ENCODE results near the gene CYP19A1. TPM values are rescaled to one million over a fixed set of nuclear protein-coding genes. Genes with fewer than 3 reads are reported as not detected.
"Not testable (repeated sequence)": the region's sequence is repeated elsewhere in the genome, so short reads cannot be mapped to it uniquely, and the experiment has no call there.

Gene CYP19A1
- total RNA-seq, 1 donor from 2014 or later, result not detected

DNA sequence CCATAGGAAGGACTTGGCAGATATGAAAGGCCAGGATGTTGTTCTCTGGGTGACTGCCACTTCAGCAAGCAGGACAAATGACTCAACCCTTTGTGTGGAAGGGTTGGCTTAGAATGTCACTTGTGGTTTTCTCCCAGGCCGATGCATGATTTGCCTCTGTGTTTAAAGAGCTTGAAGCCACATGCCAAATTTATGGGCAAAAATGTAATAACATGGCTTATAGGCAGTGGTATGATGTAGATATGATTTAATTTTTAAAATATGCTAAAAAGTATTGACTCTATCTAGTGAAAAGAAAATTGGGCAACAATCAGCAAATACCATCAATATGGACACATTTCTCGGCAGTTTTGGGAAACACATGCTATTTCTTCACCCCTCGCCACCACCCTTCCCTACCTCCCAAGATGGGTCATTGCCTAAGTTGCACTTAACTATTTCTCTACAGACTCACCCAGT is 114.6 kb downstream of the CYP19A1 start:
- peak; percentile 5 to 57 for DNase-seq (ENCODE audit: low read depth in 2 of 2)

DNA sequence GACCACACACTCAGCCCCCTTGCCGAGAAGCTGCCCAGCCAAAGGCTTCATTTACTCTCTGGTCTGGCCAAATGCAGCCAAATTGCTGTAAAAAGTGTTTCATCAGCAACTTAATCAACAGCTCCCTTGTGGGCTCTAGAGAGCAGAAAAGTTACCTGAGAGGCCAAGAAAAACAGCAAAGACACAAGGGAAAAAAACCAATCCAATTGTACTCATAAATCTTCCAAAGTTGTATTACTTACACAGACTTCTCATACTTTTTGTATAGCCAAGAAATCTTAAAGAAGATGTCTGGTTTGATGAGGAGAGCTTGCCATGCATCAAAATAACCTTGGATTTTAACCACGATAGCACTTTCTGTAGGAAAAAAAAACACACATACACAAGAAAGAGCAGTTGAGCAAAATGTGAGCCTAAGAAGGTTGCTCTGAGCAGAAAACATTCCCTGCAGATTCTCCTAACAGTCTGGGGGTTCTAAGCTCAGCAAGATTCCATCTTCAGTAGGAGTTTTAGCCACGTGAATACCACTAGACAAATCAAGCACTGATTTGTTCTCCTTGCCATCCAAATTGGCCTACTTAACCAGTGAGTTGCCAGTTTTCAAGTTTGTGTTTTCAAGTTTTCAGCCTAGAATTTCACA is 120.0 kb downstream of the CYP19A1 start:
- DNase-seq (ENCODE audit: low read depth in 2 of 2), result no peak

GRCh38 chr15:51212909-51213308 is 125.5 kb downstream of the CYP19A1 start:
- no peak for DNase-seq (ENCODE audit: low read depth in 2 of 2)

DNA sequence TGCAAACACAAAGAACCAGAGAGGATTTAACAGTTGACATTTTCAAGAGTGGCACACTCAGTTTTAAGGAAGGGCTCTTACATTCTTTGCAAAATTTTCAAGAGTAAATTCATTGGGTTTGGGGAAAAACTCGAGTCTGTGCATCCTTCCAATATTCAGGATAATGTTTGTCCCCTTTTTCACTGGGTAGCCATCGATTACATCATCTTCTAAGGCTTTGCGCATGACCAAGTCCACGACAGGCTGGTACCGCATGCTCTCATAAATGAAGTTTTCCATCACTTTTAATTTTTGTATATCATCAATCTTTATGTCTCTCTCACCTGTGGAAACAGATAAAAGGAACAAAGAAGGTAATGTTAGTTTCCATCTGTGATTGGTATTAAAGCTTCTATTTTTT is 126.2 kb downstream of the CYP19A1 start:
- no peak for DNase-seq (ENCODE audit: low read depth in 2 of 2)

GRCh38 chr15:51205050-51205975 is 133.1 kb downstream of the CYP19A1 start:
- DNase-seq (ENCODE audit: low read depth in 2 of 2), result no peak

GRCh38 chr15:51203797-51204196 is 134.6 kb downstream of the CYP19A1 start:
- DNase-seq (ENCODE audit: low read depth in 2 of 2), result no peak

GRCh38 chr15:51202783-51203182 is 135.6 kb downstream of the CYP19A1 start:
- DNase-seq (ENCODE audit: low read depth in 2 of 2), result no peak

GRCh38 chr15:51201581-51201980 is 136.8 kb downstream of the CYP19A1 start:
- DNase-seq (ENCODE audit: low read depth in 2 of 2), result no peak

DNA sequence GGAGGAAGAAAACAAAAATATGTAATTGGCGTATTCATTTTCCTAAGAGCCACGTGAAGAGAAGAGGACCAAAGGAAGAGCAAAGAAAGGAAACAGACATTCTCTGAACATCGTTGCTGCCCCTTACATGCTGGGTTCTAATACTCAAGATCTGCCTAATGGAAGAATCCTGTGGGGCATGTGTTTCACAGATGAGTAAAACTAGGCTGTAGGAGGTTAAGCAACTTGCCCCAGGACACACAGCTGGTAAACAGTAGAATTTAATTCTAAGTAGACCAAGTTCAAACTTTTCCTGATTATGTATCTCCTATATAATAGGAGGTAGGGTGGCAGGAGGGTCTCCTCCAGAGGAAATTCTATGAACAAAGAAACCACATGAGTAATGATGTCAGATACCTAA is 137.6 kb downstream of the CYP19A1 start:
- DNase-seq (ENCODE audit: low read depth in 2 of 2), result no peak

DNA sequence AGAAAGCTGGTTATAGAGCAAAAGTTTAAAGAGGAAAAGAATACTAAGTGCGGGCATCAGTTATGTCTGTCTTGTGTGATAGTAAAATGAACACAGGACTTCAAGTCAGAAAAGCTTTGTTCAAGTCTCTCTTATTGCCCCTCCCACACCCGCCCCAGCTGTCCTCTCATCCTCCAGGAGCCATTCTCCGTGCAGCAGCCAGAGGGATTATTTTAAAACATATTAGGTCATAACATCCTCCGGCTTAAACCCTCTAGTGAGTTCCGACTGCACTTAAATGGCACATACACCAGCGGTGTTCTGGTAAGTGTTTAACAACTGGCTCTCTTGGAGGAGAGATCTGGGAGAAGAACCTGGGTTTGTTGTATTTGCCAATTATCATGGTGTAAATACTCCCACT is 138.9 kb downstream of the CYP19A1 start:
- DNase-seq (ENCODE audit: low read depth in 2 of 2), result no peak

GRCh38 chr15:51198701-51199232 is 139.6 kb downstream of the CYP19A1 start:
- peak in 1 of 2 donors; percentile 2 for DNase-seq (ENCODE audit: low read depth in 2 of 2)

DNA sequence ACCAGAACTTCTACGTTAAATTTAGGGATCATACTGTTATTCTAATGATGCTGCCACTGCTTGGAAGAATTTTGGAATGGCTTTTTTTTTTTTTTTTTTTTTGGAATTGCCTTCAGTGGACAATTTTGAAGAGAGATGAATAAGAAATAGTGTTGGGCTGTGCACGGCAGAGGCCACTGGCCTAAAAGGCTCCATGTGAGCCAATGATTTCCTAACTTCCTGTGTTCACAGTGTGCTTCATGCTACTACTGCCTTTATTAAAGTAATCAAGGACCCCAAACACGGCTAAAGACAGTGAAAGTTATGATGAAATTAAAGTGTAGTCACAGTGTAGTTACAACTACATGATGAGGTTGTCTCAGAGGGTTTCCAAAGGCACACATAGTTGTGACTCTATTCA is 142.9 kb downstream of the CYP19A1 start:
- DNase-seq (ENCODE audit: low read depth in 2 of 2), result no peak

GRCh38 chr15:51193979-51194378 is 144.4 kb downstream of the CYP19A1 start:
- DNase-seq (ENCODE audit: low read depth in 2 of 2), result no peak

- DNase-seq (ENCODE audit: low read depth in 2 of 2), result no peak
Observed at GRCh38 chr15:51193526-51193925, 144.9 kb downstream of the CYP19A1 start.

GRCh38 chr15:51192521-51193280 is 145.7 kb downstream of the CYP19A1 start:
- DNase-seq (ENCODE audit: low read depth in 2 of 2), result peak; percentile 84 to 93

GRCh38 chr15:51191766-51192165 is 146.6 kb downstream of the CYP19A1 start:
- DNase-seq (ENCODE audit: low read depth in 2 of 2), result peak in 1 of 2 donors; percentile 72

DNA sequence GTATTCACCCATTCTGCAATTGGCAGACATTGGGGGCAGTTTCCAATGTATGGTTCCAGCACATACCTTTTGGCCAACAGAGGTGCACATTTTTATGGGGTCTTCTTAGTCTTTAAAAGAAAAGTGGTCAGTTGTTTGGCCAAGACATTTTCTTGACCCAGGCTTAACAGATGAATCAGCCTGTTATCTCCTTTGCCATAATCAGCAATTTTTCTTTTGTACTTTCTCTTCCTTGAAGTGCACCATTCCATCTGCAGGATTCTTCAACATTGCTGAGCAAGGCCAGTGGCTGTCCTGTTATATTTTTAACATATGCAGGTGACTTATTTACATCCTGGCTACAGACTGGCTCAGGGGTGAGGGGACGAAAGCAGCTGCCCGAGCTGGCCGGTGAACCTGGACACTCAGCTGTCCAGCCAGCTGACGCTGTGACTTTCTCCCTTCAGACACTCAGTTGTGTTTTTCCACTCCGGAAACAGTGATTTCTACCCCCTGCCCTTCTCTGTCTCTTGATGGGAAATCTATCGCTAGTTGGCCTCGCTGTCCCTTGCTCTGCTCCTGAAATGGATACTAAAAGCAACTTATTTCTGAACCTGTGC is 147.2 kb downstream of the CYP19A1 start:
- DNase-seq (ENCODE audit: low read depth in 2 of 2), result peak; percentile 94

- DNase-seq (ENCODE audit: low read depth in 2 of 2), result peak; percentile 85 to 88
Observed at GRCh38 chr15:51190424-51191068, 147.8 kb downstream of the CYP19A1 start.

GRCh38 chr15:51189669-51190385 is 148.6 kb downstream of the CYP19A1 start:
- DNase-seq (ENCODE audit: low read depth in 2 of 2), result peak in 1 of 2 donors; percentile 17

DNA sequence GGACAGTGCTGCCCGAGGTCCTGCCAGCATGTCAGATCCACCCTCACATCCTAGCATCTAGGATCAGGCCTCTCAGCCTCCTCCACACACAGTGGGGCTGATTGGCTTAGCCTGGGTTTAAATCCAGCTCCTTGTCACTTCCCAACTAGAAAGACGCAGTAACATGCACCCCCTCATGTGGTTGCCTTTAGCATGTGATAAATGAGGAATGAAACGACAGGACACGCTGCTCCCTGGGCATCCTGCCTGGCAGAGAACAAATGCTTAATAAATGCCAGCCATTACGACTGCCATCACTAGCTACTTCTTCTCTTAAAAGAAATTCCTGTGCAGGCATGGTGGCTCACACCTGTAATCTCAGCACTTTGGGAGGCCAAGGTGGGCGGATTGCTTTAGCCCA is 149.6 kb downstream of the CYP19A1 start:
- DNase-seq (ENCODE audit: low read depth in 2 of 2), result not testable (repeated sequence)
